GM18505 (cell line): ENCODE measurements around the gene BTG4.

ENCODE experiments used
- ATAC-seq: cut with Tn5 transposase; IDR thresholded peaks from one replicate; pipeline ENCODE4 v1.9.1; 2021; ENCODE audit not compliant: unreplicated experiment
- POLR2A ChIP-seq: IDR thresholded peaks from 4 replicates; pipeline ENCODE4 v1.6.1; 2011; ENCODE audit warnings: borderline replicate concordance; ENCODE audit not compliant: insufficient read depth, insufficient read length; ENCODE audit errors: extremely low read depth

Gene BTG4

GRCh38 chr11:111528557-111528956 lies 16.4 kb upstream of the BTG4 start:
- ATAC-seq: no peak
- no peak for TF ChIP-seq POLR2A

- no peak for ATAC-seq
- TF ChIP-seq POLR2A: no peak
Observed at GRCh38 chr11:111527279-111527678, 15.1 kb upstream of the BTG4 start.

GRCh38 chr11:111526501-111526900 lies 14.3 kb upstream of the BTG4 start:
- no peak for ATAC-seq
- TF ChIP-seq POLR2A: no peak

- no peak for ATAC-seq
- TF ChIP-seq POLR2A: no peak
Observed at GRCh38 chr11:111525456-111525855, 13.3 kb upstream of the BTG4 start.

- no peak for TF ChIP-seq POLR2A
- ATAC-seq: no peak
Observed at GRCh38 chr11:111524056-111524455, 11.9 kb upstream of the BTG4 start.

- TF ChIP-seq POLR2A: no peak
- no peak for ATAC-seq
Observed at GRCh38 chr11:111523343-111523742, 11.2 kb upstream of the BTG4 start.

- TF ChIP-seq POLR2A: no peak
Observed at GRCh38 chr11:111522426-111522825, 10.2 kb upstream of the BTG4 start.

GRCh38 chr11:111521135-111521534 lies 8.9 kb upstream of the BTG4 start:
- no peak for TF ChIP-seq POLR2A
- ATAC-seq: no peak

More at GRCh38 chr11:111522426-111522825, 10.2 kb upstream of the BTG4 start:
- no peak for ATAC-seq

- TF ChIP-seq POLR2A: no peak
- no peak for ATAC-seq
Observed at GRCh38 chr11:111520560-111520959, 8.4 kb upstream of the BTG4 start.

- ATAC-seq: no peak
- no peak for TF ChIP-seq POLR2A
Observed at GRCh38 chr11:111518668-111519067, 6.5 kb upstream of the BTG4 start.

- no peak for ATAC-seq
- TF ChIP-seq POLR2A: no peak
Observed at GRCh38 chr11:111515591-111515990, 3.4 kb upstream of the BTG4 start.

- TF ChIP-seq POLR2A: no peak
- no peak for ATAC-seq
Observed at GRCh38 chr11:111514216-111515031, 2.2 kb upstream of the BTG4 start, which contains the start of gene HOATZ. Gene HOATZ, plus strand, starts transcription at chr11:111514778. Its CDS starts 7 bp downstream, at chr11:111514785.

GRCh38 chr11:111513240-111513605 lies 1.0 kb upstream of the BTG4 start:
- no peak for ATAC-seq
- TF ChIP-seq POLR2A: no peak

- no peak for TF ChIP-seq POLR2A
- ATAC-seq: no peak
Observed at GRCh38 chr11:111510311-111510710, 1.9 kb downstream of the BTG4 start.
